Activated CD8-positive, alpha-beta memory T cell treated with anti-CD3 and anti-CD28 coated beads for 36 hours (primary cell): ENCODE results near the gene CEP170B. TPM values are rescaled to one million over a fixed set of nuclear protein-coding genes. Genes with fewer than 3 reads are reported as not detected.
"Not testable (repeated sequence)": the region's sequence is repeated elsewhere in the genome, so short reads cannot be mapped to it uniquely, and the experiment has no call there.

ENCODE experiments used
- CTCF ChIA-PET: fragments of 350-600 bp; sonication (Branson Sonifier 250); formaldehyde crosslinking; loops from one replicate; lab custom pipeline; 2021; ENCODE audit warnings: antibody characterized with exemption; lab: Charles Lee
- POLR2A ChIA-PET: fragments of 350-600 bp; sonication (Branson Sonifier 250); formaldehyde crosslinking; loops from one replicate; lab custom pipeline; 2021; ENCODE audit warnings: antibody characterized with exemption; lab: Charles Lee
- total RNA-seq, 2 experiments: library from RNA; stranded (reverse); gene quantifications; one replicate each; pipeline ENCODE4 v1.2.3, GENCODE V29; 2021

Gene CEP170B
- total RNA-seq, 2 experiments from 2014 or later: 7.7 to 7.8 TPM

GRCh38 chr14:104945266-104945665 lies 80.2 kb downstream of the CEP170B start:
- POLR2A ChIA-PET, CTCF ChIA-PET: not testable (repeated sequence)

Other genes with a start within 250 kb of the CEP170B start
- 10 to 100 TPM; 62.8 to 64.9 TPM for gene INF2, start 175.7 kb upstream of the CEP170B start, total RNA-seq
- 1 to 10 TPM; 1.7 to 1.8 TPM for gene ADSS1, start 141.0 kb upstream of the CEP170B start, total RNA-seq
- gene SIVA1, start 112.1 kb upstream of the CEP170B start, total RNA-seq: 100 to 1,000 TPM; 167 TPM
- gene AKT1, start 69.5 kb upstream of the CEP170B start, total RNA-seq: 100 to 1,000 TPM; 155 to 173 TPM
- 1 to 10 TPM; 3.0 TPM for gene ZBTB42, start 64.2 kb upstream of the CEP170B start, total RNA-seq
- not detected for gene PLD4, start 59.6 kb downstream of the CEP170B start, total RNA-seq
- gene AHNAK2, start 113.1 kb downstream of the CEP170B start, total RNA-seq: under 1 TPM in 1 of 2 experiments, not detected in 1; 0.02 TPM
- gene CLBA1, start 120.5 kb downstream of the CEP170B start, total RNA-seq: 1 to 10 TPM; 4.0 TPM
- 10 to 100 TPM; 71.5 to 72.7 TPM for gene CDCA4, start 155.8 kb downstream of the CEP170B start, total RNA-seq
- gene GPR132, start 200.2 kb downstream of the CEP170B start, total RNA-seq: 10 to 100 TPM; 41.4 to 42.8 TPM